Body of pancreas (tissue), 4 donors: Measurements from ENCODE around the gene FLT1. TPM values are rescaled to one million over a fixed set of nuclear protein-coding genes. Genes with fewer than 3 reads are reported as not detected.

Experiments
- ATAC-seq: fragments of 150-250 bp; one replicate; pipeline ENCODE4 v1.9.1; 2016
- DNase-seq, 4 donors: peaks; one replicate each; pipeline ENCODE4 v3.0.0-alpha.2; 2019
- H3K27ac ChIP-seq, 4 donors: fragments of 200-600 bp; sonication (generic); 1 replicate in 3 of 4; 2 replicates in 1 of 4; pipeline versions ENCODE4 v1.5.1 to v1.6.1; 2016 to 2019; ENCODE audit warnings: mild to moderate bottlenecking in 1 of 4, mixed read lengths in 1 of 4, moderate library complexity in 1 of 4
- H3K27me3 ChIP-seq, 2 donors: fragments of 200-600 bp; sonication (generic); one replicate each; pipeline ENCODE4 v1.6.0; 2016; ENCODE audit warnings: mild to moderate bottlenecking in 1 of 2
- H3K36me3 ChIP-seq, 2 donors: fragments of 200-600 bp; sonication (generic); replicated peaks in 1 of 2; 2 replicates each; pipeline ENCODE4 v1.5.1; 2016; ENCODE audit warnings: low read depth in 2 of 2; ENCODE audit not compliant: insufficient read depth in 1 of 2
- H3K4me1 ChIP-seq: fragments of 200-600 bp; sonication (generic); one replicate; pipeline ENCODE4 v1.6.0; 2016
- H3K4me3 ChIP-seq, 2 donors: fragments of 200-600 bp; sonication (generic); 1 replicate in 1 of 2; 2 replicates in 1 of 2; pipeline ENCODE4 v1.5.1; 2016 to 2019
- H3K9me3 ChIP-seq, 3 donors: fragments of 200-600 bp; sonication (generic); 1 replicate in 2 of 3; 2 replicates in 1 of 3; pipeline ENCODE4 v1.5.1; 2016
- CTCF ChIP-seq, 7 experiments: fragments of 450-650 bp in 4 of 7; fragments of 200-600 bp in 3 of 7; sonication (generic) in 3 of 7; IDR thresholded peaks; one replicate each; pipeline ENCODE4 v1.5.1; 2016 to 2019; ENCODE audit warnings: antibody characterized with exemption in 7 of 7
- POLR2A ChIP-seq, 3 donors: fragments of 450-650 bp; IDR thresholded peaks; one replicate each; pipeline ENCODE4 v1.6.1; 2016; ENCODE audit warnings: antibody characterized with exemption in 3 of 3, mild to moderate bottlenecking in 2 of 3
- WGBS, 2 donors: methylation state at CpG; one replicate each; pipeline ENCODE4 v1.1.5; 2017; 5-methylcytosine and 5-hydroxymethylcytosine counted together
- intact Hi-C: fragments of 100-400 bp; cut with DNase I; formaldehyde crosslinking; loops from one replicate; pipeline ENCODE4 v1.15.1; 2023
- total RNA-seq, 2 donors: library from RNA; depleted of rRNA; stranded (reverse); fragments of >200 nt; gene quantifications; one replicate each; pipeline ENCODE4 v1.1.0, GENCODE V29; 2016

FLT1 gene
- total RNA-seq, 2 donors from 2014 or later: 15.3 to 20.4 TPM

- intact Hi-C loops: no loop called here
- TF ChIP-seq CTCF (IDR thresholded peaks at IDR 0.05) (no peak), POLR2A (IDR thresholded peaks at IDR 0.05) (no peak)
- DNase-seq: no peak
- Histone ChIP-seq H3K9me3 (no peaks in the 10 kb centered on the region), H3K4me3 (no peak overlapping the region), H3K27me3 (no peaks in the 10 kb centered on the region), H3K27ac (no peak overlapping the region), H3K4me1 (no peaks in the 10 kb centered on the region), H3K36me3 (peaks cover 0 to 9% of the 10 kb centered on the region in 2 donors)
- no peak for ATAC-seq
- WGBS, 2 donors: 75 to 76% methylated on average over 3 of the region's 3 CpGs
These were observed 221.0 kb downstream of the FLT1 start for GRCh38 chr13:28273919-28274318.

- 84 to 85% methylated on average over 2 of the region's 2 CpGs for WGBS, 2 donors
- no peaks in the 10 kb centered on the region for H3K27me3 ChIP-seq
- ATAC-seq: no peak
- no peaks in the 10 kb centered on the region for H3K9me3 ChIP-seq
- intact Hi-C loops: no loop called here
- TF ChIP-seq POLR2A (IDR thresholded peaks at IDR 0.05): no peak
- TF ChIP-seq CTCF (IDR thresholded peaks at IDR 0.05): no peak
- peaks cover 0 to 8% of the 10 kb centered on the region in 2 donors for H3K36me3 ChIP-seq
- H3K27ac ChIP-seq: no peak overlapping the region
- DNase-seq: no peak
- H3K4me1 ChIP-seq: no peaks in the 10 kb centered on the region
- H3K4me3 ChIP-seq: no peak overlapping the region
These were observed 223.7 kb downstream of the FLT1 start for GRCh38 chr13:28271056-28271840.

GRCh38 chr13:28268800-28269223 lies 226.1 kb downstream of the FLT1 start:
- TF ChIP-seq CTCF (IDR thresholded peaks at IDR 0.05) (no peak), POLR2A (IDR thresholded peaks at IDR 0.05) (no peak)
- Histone ChIP-seq H3K9me3 (no peaks in the 10 kb centered on the region), H3K4me3 (no peak overlapping the region), H3K27me3 (no peaks in the 10 kb centered on the region), H3K4me1 (no peaks in the 10 kb centered on the region), H3K36me3 (peaks cover 0 to 12% of the 10 kb centered on the region in 2 donors), H3K27ac (no peak overlapping the region)
- intact Hi-C loops: no loop called here
- ATAC-seq: no peak
- no peak for DNase-seq

- Histone ChIP-seq H3K27ac (no peak overlapping the region), H3K4me1 (no peaks in the 10 kb centered on the region), H3K36me3 (peaks cover 0 to 15% of the 10 kb centered on the region in 2 donors), H3K4me3 (no peak overlapping the region), H3K27me3 (no peaks in the 10 kb centered on the region), H3K9me3 (no peaks in the 10 kb centered on the region)
- ATAC-seq (no peak), DNase-seq (no peak)
- TF ChIP-seq CTCF (IDR thresholded peaks at IDR 0.05): no peak
- TF ChIP-seq POLR2A (IDR thresholded peaks at IDR 0.05): no peak
- 90 to 94% methylated on average over 4 of the region's 4 CpGs for WGBS, 2 donors
- intact Hi-C loops: no loop called here
These were observed 227.4 kb downstream of the FLT1 start for GRCh38 chr13:28267497-28267896.

GRCh38 chr13:28258417-28258816 lies 236.5 kb downstream of the FLT1 start:
- TF ChIP-seq CTCF (IDR thresholded peaks at IDR 0.05) (no peak), POLR2A (IDR thresholded peaks at IDR 0.05) (no peak)
- DNase-seq (no peak), ATAC-seq (no peak)

More at GRCh38 chr13:28258417-28258816, 236.5 kb downstream of the FLT1 start:
- 31 to 41% methylated on average over 3 of the region's 3 CpGs for WGBS, 2 donors
- intact Hi-C loops: no loop called here
- Histone ChIP-seq H3K27me3 (no peaks in the 10 kb centered on the region), H3K36me3 (peaks cover 0 to 11% of the 10 kb centered on the region in 2 donors), H3K4me3 (no peak overlapping the region), H3K4me1 (peaks cover 10% of the 10 kb centered on the region), H3K9me3 (no peaks in the 10 kb centered on the region), H3K27ac (no peak overlapping the region)
